Naive thymus-derived CD4-positive, alpha-beta T cell (primary cell): ENCODE results near the gene IGF2R. TPM values are rescaled to one million over a fixed set of nuclear protein-coding genes. Genes with fewer than 3 reads are reported as not detected.
A peak's percentile ranks its signal among the peaks of the same experiment; 100 is the strongest.

ENCODE experiments used
- ATAC-seq: fragments of 150-1000 bp; cut with Tn5 transposase; 2 replicates; pipeline ENCODE4 v1.10.0; 2021; ENCODE audit warnings: mild to moderate bottlenecking, moderate library complexity
- CTCF ChIA-PET: fragments of 350-600 bp; sonication (Branson Sonifier 250); formaldehyde crosslinking; loops from one replicate; lab custom pipeline; 2021; ENCODE audit warnings: antibody characterized with exemption; lab: Charles Lee
- POLR2A ChIA-PET: fragments of 350-600 bp; sonication (Branson Sonifier 250); formaldehyde crosslinking; loops from one replicate; lab custom pipeline; 2021; ENCODE audit warnings: antibody characterized with exemption, inconsistent platforms; lab: Charles Lee
- DNase-seq, 9 donors: peaks; one replicate each; pipeline versions ENCODE4 v3.0.0 to v3.0.0-alpha.2; 2020 to 2022; ENCODE audit warnings: mixed read lengths in 1 of 9
- H3K27ac ChIP-seq: one replicate; pipeline ENCODE4 v1.7.0; 2013; ENCODE audit warnings: mild to moderate bottlenecking, low read depth, low read length, moderate library complexity
- H3K27me3 ChIP-seq, 2 donors: one replicate each; pipeline ENCODE4 v1.7.0; 2013; ENCODE audit warnings: low read length in 2 of 2, mild to moderate bottlenecking in 2 of 2, moderate library complexity in 2 of 2; ENCODE audit not compliant: control insufficient read depth in 2 of 2, insufficient read depth in 2 of 2
- H3K36me3 ChIP-seq, 3 experiments: 1 replicate in 2 of 3; 2 replicates in 1 of 3; pipeline ENCODE4 v1.7.0; 2013; ENCODE audit warnings: low read length in 3 of 3, mild to moderate bottlenecking in 3 of 3, moderate library complexity in 1 of 3; ENCODE audit not compliant: insufficient read depth in 3 of 3, control insufficient read depth in 2 of 3
- H3K4me1 ChIP-seq, 2 donors: one replicate each; pipeline ENCODE4 v1.7.0; 2013; ENCODE audit warnings: low read length in 2 of 2, mild to moderate bottlenecking in 2 of 2, moderate library complexity in 1 of 2; ENCODE audit not compliant: control insufficient read depth in 2 of 2, insufficient read depth in 2 of 2
- H3K4me3 ChIP-seq: 2 replicates; pipeline ENCODE4 v1.7.0; 2013; ENCODE audit warnings: mild to moderate bottlenecking, low read length
- H3K9me3 ChIP-seq, 3 experiments: 1 replicate in 2 of 3; 2 replicates in 1 of 3; pipeline ENCODE4 v1.7.0; 2013; ENCODE audit warnings: low read length in 3 of 3; ENCODE audit not compliant: control insufficient read depth in 2 of 3
- H3K27ac Mint-ChIP-seq, 9 donors: one replicate each; pipeline ENCODE4 v1.8.0; 2020 to 2022; ENCODE audit warnings: mixed read lengths in 9 of 9, mild to moderate bottlenecking in 8 of 9, moderate library complexity in 5 of 9, inconsistent platforms in 2 of 9
- H3K27me3 Mint-ChIP-seq, 5 donors: one replicate each; pipeline ENCODE4 v1.8.0; 2021 to 2022; ENCODE audit warnings: mixed read lengths in 5 of 5, mild to moderate bottlenecking in 1 of 5
- H3K36me3 Mint-ChIP-seq, 5 donors: one replicate each; pipeline ENCODE4 v1.8.0; 2020 to 2022; ENCODE audit warnings: mixed read lengths in 5 of 5, mild to moderate bottlenecking in 3 of 5, inconsistent platforms in 1 of 5
- H3K4me1 Mint-ChIP-seq, 7 donors: one replicate each; pipeline ENCODE4 v1.8.0; 2020 to 2022; ENCODE audit warnings: mixed read lengths in 7 of 7, mild to moderate bottlenecking in 3 of 7, inconsistent platforms in 1 of 7
- H3K4me3 Mint-ChIP-seq, 10 donors: one replicate each; pipeline ENCODE4 v1.8.0; 2020 to 2022; ENCODE audit warnings: mild to moderate bottlenecking in 10 of 10, mixed read lengths in 10 of 10, moderate library complexity in 6 of 10, inconsistent platforms in 2 of 10
- H3K9me3 Mint-ChIP-seq, 11 donors: one replicate each; pipeline ENCODE4 v1.8.0; 2020 to 2022; ENCODE audit warnings: mixed read lengths in 11 of 11, mild to moderate bottlenecking in 4 of 11, inconsistent platforms in 1 of 11, moderate library complexity in 1 of 11
- intact Hi-C, 2 donors: fragments of 100-400 bp; cut with micrococcal nuclease; formaldehyde crosslinking; loops; one replicate each; pipeline ENCODE4 v1.15.1; 2023
- polyA plus RNA-seq, 2 donors: library from polyadenylated mRNA; unstranded; fragments of 300-500 nt; fragmentation: Illumina TruSeq; gene quantifications; one replicate each; pipeline ENCODE4 v1.2.3, GENCODE V29; 2021
- total RNA-seq, 6 experiments: library from RNA in 5 of 6; stranded (reverse) in 5 of 6; gene quantifications; 1 replicate in 5 of 6; 2 replicates in 1 of 6; pipeline ENCODE4 v1.2.3 and lab custom pipeline; 2021 to 2026

IGF2R gene
- total and polyA plus RNA-seq, 7 experiments from 2014 or later, result 8.7 to 79.2 (median 70.4) TPM

DNA sequence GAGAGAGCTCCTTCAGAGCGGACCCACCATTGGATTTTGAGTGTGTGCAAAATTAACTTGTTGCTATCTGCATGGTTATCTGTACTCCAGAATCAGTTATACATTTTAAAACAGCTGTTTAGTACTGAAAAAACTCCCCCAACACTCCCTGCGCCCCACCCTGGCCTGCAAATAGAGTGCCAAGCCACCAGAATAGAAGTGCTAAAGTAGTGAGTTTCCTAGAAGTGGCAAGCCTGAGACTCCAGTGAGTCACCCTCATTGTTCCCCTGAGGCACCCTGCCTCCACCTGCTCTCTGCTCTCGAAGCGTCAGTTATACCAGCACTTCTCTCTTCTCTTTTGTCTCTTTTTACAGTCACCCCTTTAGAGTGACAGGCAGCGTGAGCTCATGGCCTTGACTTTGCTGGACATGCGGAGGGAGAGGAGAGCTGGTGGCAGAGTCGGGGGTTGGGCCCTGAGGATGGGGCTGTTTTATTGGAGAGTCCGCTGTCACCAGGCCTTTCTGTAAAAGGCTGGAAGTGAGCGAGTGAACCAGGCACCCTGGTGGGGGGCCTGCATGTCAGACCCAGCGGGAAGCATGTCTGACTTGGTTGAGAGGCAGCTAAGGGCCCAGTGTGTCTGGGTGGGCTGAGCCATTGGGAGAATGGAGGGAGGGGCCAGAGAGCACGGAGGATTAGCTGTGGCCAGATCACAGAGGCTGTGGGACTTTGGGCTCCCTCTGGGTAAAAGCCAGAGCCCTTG, 10.4 kb downstream of the IGF2R start:
- CTCF ChIA-PET, result no interaction called here
- POLR2A ChIA-PET, result interaction anchor here (2.3 to 6.0 kb wide), 2 partner anchors 9 to 189 kb away, joined by 7 to 60 read pairs; partner anchors contain the start of genes IGF2R, MRPL18 and TCP1
- Histone ChIP-seq H3K36me3 (no peaks in the 10 kb centered on the region), H3K4me1 (peaks cover 54 to 79% of the 10 kb centered on the region in 2 donors), H3K9me3 (no peaks in the 10 kb centered on the region), H3K27me3 (no peaks in the 10 kb centered on the region), H3K4me3 (no peak overlapping the region), H3K27ac (no peak overlapping the region)
- DNase-seq (peak in 1 of 9 donors; percentile 51), ATAC-seq (peak; percentile 64)
- H3K27ac Mint-ChIP-seq, result peak overlapping the region; percentile 60 to 96 (median 86)
- intact Hi-C loops, result loop anchor here in 1 of 2 donors (1.0 to 10.0 kb wide), 3 partner anchors 9 to 1295 kb away; partner anchors contain the start of gene AGPAT4
- peak overlapping the region; percentile 8 to 82 (median 39) for H3K4me3 Mint-ChIP-seq
- H3K9me3 Mint-ChIP-seq, result peaks cover 0 to 4% (median 0%) of the 10 kb centered on the region in 11 donors
- H3K27me3 Mint-ChIP-seq, result no peaks in the 10 kb centered on the region
- H3K4me1 Mint-ChIP-seq, result peaks cover 78 to 99% (median 96%) of the 10 kb centered on the region in 7 donors
- peaks cover 0 to 3% (median 0%) of the 10 kb centered on the region in 5 donors for H3K36me3 Mint-ChIP-seq

GRCh38 chr6:159980474-159980873, 11.6 kb downstream of the IGF2R start:
- peaks cover 52 to 79% of the 10 kb centered on the region in 2 donors for H3K4me1 ChIP-seq
- H3K4me1 Mint-ChIP-seq, result peaks cover 73 to 99% (median 96%) of the 10 kb centered on the region in 7 donors
- no peaks in the 10 kb centered on the region for H3K27me3 ChIP-seq
- no peaks in the 10 kb centered on the region for H3K9me3 ChIP-seq
- ChIA-PET CTCF (interaction anchor here (0.5 kb wide), 1 partner anchor 1574 kb away, joined by 3 read pairs; no protein-coding TSS in a partner anchor), POLR2A (interaction anchor here (6.0 kb wide), 1 partner anchor 10 kb away, joined by 60 read pairs; the partner anchor contains the start of gene IGF2R)
- ATAC-seq (no peak), DNase-seq (no peak)
- intact Hi-C loops, result loop anchor here (5.0 kb wide), 3 partner anchors 87 to 288 kb away; partner anchors contain the start of genes MRPL18 (in 1 of the 2) and SOD2 (in 1 of the 2)
- H3K4me3 ChIP-seq, result no peak overlapping the region
- H3K27me3 Mint-ChIP-seq, result no peaks in the 10 kb centered on the region
- peaks cover 0 to 3% (median 0%) of the 10 kb centered on the region in 5 donors for H3K36me3 Mint-ChIP-seq
- H3K9me3 Mint-ChIP-seq, result peaks cover 0 to 4% (median 0%) of the 10 kb centered on the region in 11 donors
- H3K4me3 Mint-ChIP-seq, result peak overlapping the region in 9 of 10 donors; percentile 75 to 87 (median 83)
- peak overlapping the region; percentile 85 to 92 (median 88) for H3K27ac Mint-ChIP-seq
- H3K36me3 ChIP-seq, result no peaks in the 10 kb centered on the region
- peak overlapping the region; percentile 6 for H3K27ac ChIP-seq

- ChIA-PET POLR2A (interaction anchor here (1.4 to 6.0 kb wide), 2 partner anchors 11 to 219 kb away, joined by 3 to 60 read pairs; partner anchors contain the start of genes ACAT2 and IGF2R), CTCF (interaction anchor here (0.5 kb wide), 1 partner anchor 1575 kb away, joined by 3 read pairs; no protein-coding TSS in a partner anchor)
- intact Hi-C loops, result loop anchor here (5.0 kb wide), 3 partner anchors 86 to 289 kb away; partner anchors contain the start of genes MRPL18 (in 1 of the 2) and SOD2 (in 1 of the 2)
- H3K27ac Mint-ChIP-seq, result peak overlapping the region; percentile 85 to 92 (median 88)
- H3K4me3 Mint-ChIP-seq, result peak overlapping the region; percentile 75 to 87 (median 82)
- Histone ChIP-seq H3K27ac (peak overlapping the region; percentile 48), H3K4me3 (peak overlapping the region; percentile 40), H3K36me3 (no peaks in the 10 kb centered on the region), H3K4me1 (peaks cover 48 to 77% of the 10 kb centered on the region in 2 donors), H3K27me3 (no peaks in the 10 kb centered on the region), H3K9me3 (no peaks in the 10 kb centered on the region)
- peaks cover 0 to 3% (median 0%) of the 10 kb centered on the region in 5 donors for H3K36me3 Mint-ChIP-seq
- no peaks in the 10 kb centered on the region for H3K27me3 Mint-ChIP-seq
- ATAC-seq (no peak), DNase-seq (no peak)
- H3K9me3 Mint-ChIP-seq, result peaks cover 0 to 4% (median 0%) of the 10 kb centered on the region in 11 donors
- peaks cover 71 to 99% (median 96%) of the 10 kb centered on the region in 7 donors for H3K4me1 Mint-ChIP-seq
These were observed 12.2 kb downstream of the IGF2R start for GRCh38 chr6:159981071-159981402.

DNA sequence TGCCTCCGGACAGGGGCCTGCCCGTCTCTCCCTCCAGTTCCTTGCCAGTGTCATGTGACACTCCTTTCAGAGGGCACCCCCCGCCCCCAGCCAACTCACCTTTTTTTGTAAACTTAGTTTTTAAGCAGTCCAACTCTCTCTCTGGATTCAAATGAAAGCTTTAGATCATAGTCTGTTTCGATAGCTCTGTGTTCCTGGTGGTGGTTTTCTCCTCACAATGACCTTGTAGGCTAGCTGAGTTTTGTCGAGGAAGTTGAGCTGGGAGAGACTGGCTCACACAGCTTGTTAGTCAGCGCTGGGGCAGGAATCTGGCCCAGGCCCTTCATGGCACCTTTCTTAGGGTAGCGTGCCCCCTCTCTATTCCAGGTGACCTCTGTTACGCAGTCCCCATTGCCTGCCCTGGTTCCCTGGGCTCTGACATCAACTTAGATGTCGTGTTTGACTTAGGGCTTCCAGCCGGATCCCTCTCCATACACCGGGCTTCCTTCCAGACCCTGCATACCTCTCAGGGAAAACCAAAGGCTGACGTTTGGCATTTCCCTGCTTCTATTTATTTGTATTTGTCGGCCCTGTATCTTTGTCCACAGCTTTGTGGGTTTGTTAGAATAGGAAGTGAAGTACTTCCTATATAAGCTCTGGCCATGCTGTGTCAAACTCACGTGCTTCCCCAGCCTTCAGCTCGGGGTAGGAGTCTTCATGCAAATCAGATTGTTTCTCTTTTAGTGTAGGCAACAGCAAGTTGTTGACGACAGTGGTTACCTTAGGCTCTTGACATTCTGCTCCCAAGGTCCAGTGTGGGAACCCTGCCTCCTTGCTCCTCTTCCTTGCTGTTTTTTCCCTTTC, 12.7 kb downstream of the IGF2R start:
- Mint-ChIP-seq H3K27ac (peak overlapping the region; percentile 80 to 92 (median 88)), H3K4me3 (peak overlapping the region; percentile 75 to 87 (median 82)), H3K9me3 (peaks cover 0 to 4% (median 0%) of the 10 kb centered on the region in 11 donors), H3K4me1 (peaks cover 72 to 99% (median 96%) of the 10 kb centered on the region in 7 donors), H3K36me3 (peaks cover 0 to 5% (median 0%) of the 10 kb centered on the region in 5 donors), H3K27me3 (no peaks in the 10 kb centered on the region)
- H3K36me3 ChIP-seq, result no peaks in the 10 kb centered on the region
- peak overlapping the region; percentile 48 for H3K27ac ChIP-seq
- CTCF ChIA-PET, result interaction anchor here (0.8 kb wide), 2 partner anchors 9 to 290 kb away, joined by 3 read pairs; no protein-coding TSS in a partner anchor
- H3K4me3 ChIP-seq, result peak overlapping the region; percentile 40
- DNase-seq (peak in 4 of 9 donors; percentile 31 to 43 (median 31)), ATAC-seq (peak; percentile 71)
- peaks cover 48 to 71% of the 10 kb centered on the region in 2 donors for H3K4me1 ChIP-seq
- intact Hi-C loops, result loop anchor here (1.0 to 5.0 kb wide), 6 partner anchors 10 to 289 kb away; partner anchors contain the start of genes MRPL18 (in 1 of the 2) and SOD2 (in 1 of the 2)
- POLR2A ChIA-PET, result interaction anchor here (0.8 to 6.0 kb wide), 5 partner anchors 11 to 289 kb away, joined by 3 to 60 read pairs (median 4); partner anchors contain the start of genes ACAT2, IGF2R, MRPL18 and TCP1
- no peaks in the 10 kb centered on the region for H3K9me3 ChIP-seq
- no peaks in the 10 kb centered on the region for H3K27me3 ChIP-seq

DNA sequence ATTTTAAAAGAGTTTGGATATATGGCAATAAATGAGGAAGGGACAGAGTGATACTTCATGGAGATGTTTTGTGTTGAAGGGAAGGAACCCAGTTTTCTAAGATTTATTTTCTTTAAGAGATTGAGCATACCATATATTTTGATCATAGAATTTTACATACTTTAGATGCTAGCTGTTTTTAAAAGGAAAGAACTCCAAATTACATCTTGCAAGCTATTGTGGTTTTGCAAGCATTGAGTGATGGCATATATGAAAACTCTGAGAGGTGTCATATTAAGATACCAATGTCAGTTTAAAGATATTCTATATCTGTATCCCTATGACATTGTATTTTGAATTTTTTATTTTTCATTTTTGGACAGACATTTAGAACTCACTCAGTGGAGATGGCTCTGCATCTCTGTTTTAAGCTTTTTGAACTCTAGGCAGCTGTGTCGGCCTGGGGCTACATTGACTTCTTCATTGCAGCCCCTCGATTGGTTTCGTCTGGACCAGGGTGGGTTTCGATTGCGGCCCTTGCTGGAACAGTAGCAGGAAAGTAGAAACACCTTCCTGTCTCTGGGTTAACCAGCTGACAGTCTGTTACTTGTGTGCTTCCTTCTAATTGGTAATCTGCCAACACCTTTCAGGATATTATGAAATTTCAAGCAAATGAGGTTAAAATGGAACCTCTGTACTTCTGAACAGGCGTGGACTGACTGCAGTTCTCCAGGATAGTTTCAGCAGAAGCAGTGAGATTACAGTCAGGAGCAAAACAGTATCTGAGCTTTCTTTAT, 14.0 kb downstream of the IGF2R start:
- H3K4me1 Mint-ChIP-seq, result peaks cover 64 to 95% (median 91%) of the 10 kb centered on the region in 7 donors
- no peaks in the 10 kb centered on the region for H3K9me3 ChIP-seq
- ChIA-PET POLR2A (interaction anchor here (0.8 to 6.0 kb wide), 6 partner anchors 13 to 291 kb away, joined by 3 to 60 read pairs (median 4); partner anchors contain the start of genes IGF2R, MRPL18 and TCP1), CTCF (interaction anchor here (0.8 to 1.0 kb wide), 3 partner anchors 8 to 286 kb away, joined by 3 read pairs; no protein-coding TSS in a partner anchor)
- no peaks in the 10 kb centered on the region for H3K27me3 ChIP-seq
- peak overlapping the region; percentile 77 to 87 (median 82) for H3K4me3 Mint-ChIP-seq
- H3K36me3 ChIP-seq, result no peaks in the 10 kb centered on the region
- intact Hi-C loops, result loop anchor here (1.0 to 5.0 kb wide), 7 partner anchors 12 to 291 kb away; partner anchors contain the start of genes MRPL18 (in 1 of the 2) and SOD2 (in 1 of the 2)
- no peaks in the 10 kb centered on the region for H3K27me3 Mint-ChIP-seq
- H3K4me1 ChIP-seq, result peaks cover 44 to 58% of the 10 kb centered on the region in 2 donors
- H3K9me3 Mint-ChIP-seq, result peaks cover 0 to 4% (median 0%) of the 10 kb centered on the region in 11 donors
- H3K4me3 ChIP-seq, result no peak overlapping the region
- H3K36me3 Mint-ChIP-seq, result peaks cover 0 to 6% (median 0%) of the 10 kb centered on the region in 5 donors
- H3K27ac Mint-ChIP-seq, result peak overlapping the region; percentile 64 to 92 (median 88)
- peak in 5 of 9 donors; percentile 27 to 52 (median 44) for DNase-seq
- peak; percentile 25 for ATAC-seq
- H3K27ac ChIP-seq, result peak overlapping the region; percentile 48
